Neural cell (in vitro differentiated cells): ENCODE measurements around the gene GRK4. TPM values are rescaled to one million over a fixed set of nuclear protein-coding genes. Genes with fewer than 3 reads are reported as not detected.
"Not testable (repeated sequence)": the region's sequence is repeated elsewhere in the genome, so short reads cannot be mapped to it uniquely, and the experiment has no call there.

Experiments
- H2AFZ ChIP-seq: fragments of 200-600, 300-800 bp; sonication (generic), shearing (Covaris generic); 2 replicates; pipeline ENCODE4 v1.6.0; 2014; ENCODE audit warnings: low read depth, mild to moderate bottlenecking, antibody characterized with exemption, low read length, moderate library complexity
- H3F3A ChIP-seq: fragments of 200-600 bp; shearing (Covaris generic); 2 replicates; pipeline ENCODE4 v1.6.1; 2016; ENCODE audit warnings: mild to moderate bottlenecking, moderate library complexity, mixed read lengths, antibody characterized with exemption, low read length; ENCODE audit not compliant: insufficient read depth, poor library complexity, severe bottlenecking
- H3K27ac ChIP-seq: fragments of 200-600, 300-800 bp; sonication (generic), shearing (Covaris generic); 2 replicates; pipeline ENCODE4 v1.5.1; 2014; ENCODE audit warnings: mild to moderate bottlenecking, low read length, moderate library complexity
- H3K27me3 ChIP-seq: fragments of 300-800, 200-600 bp; sonication (generic), shearing (Covaris generic); 2 replicates; pipeline ENCODE4 v1.6.0; 2014; ENCODE audit warnings: mild to moderate bottlenecking, low read depth, low read length, moderate library complexity; ENCODE audit not compliant: insufficient read depth
- H3K36me3 ChIP-seq: fragments of 300-800, 200-600 bp; sonication (generic), shearing (Covaris generic); 2 replicates; pipeline ENCODE4 v1.5.1; 2014; ENCODE audit warnings: mild to moderate bottlenecking, antibody characterized with exemption, low read length, moderate library complexity; ENCODE audit not compliant: insufficient read depth
- H3K4me2 ChIP-seq: fragments of 300-800, 200-600 bp; sonication (generic), shearing (Covaris generic); 2 replicates; pipeline ENCODE4 v1.6.0; 2014; ENCODE audit warnings: mild to moderate bottlenecking, low read length
- H3K4me3 ChIP-seq: fragments of 300-800, 200-600 bp; sonication (generic), shearing (Covaris generic); 2 replicates; pipeline ENCODE4 v1.5.1; 2014; ENCODE audit warnings: mild to moderate bottlenecking, low read length, moderate library complexity
- H3K79me2 ChIP-seq: fragments of 200-600 bp; shearing (Covaris generic); replicated peaks from 2 replicates; pipeline ENCODE4 v1.6.0; 2014; ENCODE audit warnings: mild to moderate bottlenecking, low read length, moderate library complexity; ENCODE audit not compliant: insufficient read depth
- H3K9ac ChIP-seq: fragments of 300-800, 200-600 bp; sonication (generic), shearing (Covaris generic); 2 replicates; pipeline ENCODE4 v1.6.1; 2016; ENCODE audit warnings: mild to moderate bottlenecking, low read length, mixed read lengths
- H3K9me2 ChIP-seq: fragments of 200-600 bp; shearing (Covaris generic); 2 replicates; pipeline ENCODE4 v1.6.1; 2016; ENCODE audit warnings: mild to moderate bottlenecking, low read length, mixed read lengths; ENCODE audit not compliant: insufficient read depth
- H3K9me3 ChIP-seq: fragments of 200-600, 300-800 bp; sonication (generic), shearing (Covaris generic); 2 replicates; pipeline ENCODE4 v1.6.1; 2016; ENCODE audit warnings: mild to moderate bottlenecking, mixed run types, low read length, moderate library complexity, mixed read lengths
- H4K20me1 ChIP-seq: fragments of 200-600 bp; shearing (Covaris generic); 2 replicates; pipeline ENCODE4 v1.6.1; 2016; ENCODE audit warnings: mild to moderate bottlenecking, mixed run types; ENCODE audit not compliant: insufficient read depth
- CTCF ChIP-seq: fragments of 450-650 bp; IDR thresholded peaks from 2 replicates; pipeline ENCODE4 v1.5.1; 2014; ENCODE audit warnings: antibody characterized with exemption, mild to moderate bottlenecking, moderate library complexity; ENCODE audit not compliant: poor library complexity, severe bottlenecking
- EP300 ChIP-seq: fragments of 450-650 bp; conservative IDR thresholded peaks from 2 replicates; pipeline ENCODE4 v1.6.1; 2014; ENCODE audit warnings: antibody characterized with exemption, mild to moderate bottlenecking, moderate library complexity; ENCODE audit not compliant: poor library complexity, severe bottlenecking
- EZH2 ChIP-seq: fragments of 200-600, 300-800 bp; shearing (Covaris generic), sonication (generic); IDR thresholded peaks from 2 replicates; pipeline ENCODE4 v1.6.1; 2014; ENCODE audit warnings: antibody characterized with exemption, low read length, borderline replicate concordance, mild to moderate bottlenecking; ENCODE audit not compliant: insufficient read depth, poor library complexity, severe bottlenecking
- MXI1 ChIP-seq: fragments of 450-650 bp; conservative IDR thresholded peaks from 2 replicates; pipeline ENCODE4 v1.6.1; 2014; ENCODE audit warnings: antibody characterized with exemption, mild to moderate bottlenecking; ENCODE audit not compliant: poor library complexity, severe bottlenecking
- POLR2AphosphoS5 ChIP-seq: IDR thresholded peaks from 2 replicates; pipeline ENCODE4 v1.6.1; 2012
- RAD21 ChIP-seq: fragments of 450-650 bp; conservative IDR thresholded peaks from 2 replicates; pipeline ENCODE4 v1.6.1; 2014; ENCODE audit warnings: antibody characterized with exemption, mild to moderate bottlenecking, moderate library complexity
- REST ChIP-seq: IDR thresholded peaks from 2 replicates; pipeline ENCODE4 v1.6.1; 2012; ENCODE audit warnings: borderline replicate concordance
- SMC3 ChIP-seq: fragments of 450-650 bp; conservative IDR thresholded peaks from 2 replicates; pipeline ENCODE4 v1.6.1; 2014; ENCODE audit warnings: antibody characterized with exemption, mild to moderate bottlenecking, moderate library complexity; ENCODE audit not compliant: poor library complexity
- TAF1 ChIP-seq: IDR thresholded peaks from 2 replicates; pipeline ENCODE4 v1.6.1; 2012; ENCODE audit warnings: low read depth
- polyA plus RNA-seq: library from polyadenylated mRNA; depleted of rRNA; stranded (reverse); fragments of >200 nt; gene quantifications from 2 replicates; pipeline ENCODE4 v1.2.3, GENCODE V29; 2014

Gene GRK4
- polyA plus RNA-seq, 1 donor from 2014 or later, result 17.4 TPM

GRCh38 chr4:2915789-2916188 is 47.6 kb upstream of the GRK4 start:
- H4K20me1 ChIP-seq, result no peaks in the 10 kb centered on the region
- H2AFZ ChIP-seq, result no peak overlapping the region
- no peak overlapping the region for H3K4me3 ChIP-seq
- no peak overlapping the region for H3K27ac ChIP-seq
- H3K79me2 ChIP-seq, result no peaks in the 10 kb centered on the region
- H3K36me3 ChIP-seq, result peaks cover 2% of the 10 kb centered on the region
- H3K9me3 ChIP-seq, result no peaks in the 10 kb centered on the region
- no peaks in the 10 kb centered on the region for H3K9me2 ChIP-seq
- H3K4me2 ChIP-seq, result no peak overlapping the region
- H3K9ac ChIP-seq, result no peak overlapping the region
- no peaks in the 10 kb centered on the region for H3K27me3 ChIP-seq
- H3F3A ChIP-seq, result no peaks in the 10 kb centered on the region
- no peak for TF ChIP-seq SMC3
- no peak for TF ChIP-seq RAD21
- no peak for TF ChIP-seq CTCF
- TF ChIP-seq MXI1, result no peak
- TF ChIP-seq POLR2AphosphoS5, result no peak
- TF ChIP-seq TAF1, result no peak
- TF ChIP-seq EZH2, result no peak
- TF ChIP-seq EP300, result no peak
- no peak for TF ChIP-seq REST

- H3K9ac ChIP-seq, H3F3A ChIP-seq, H3K4me2 ChIP-seq, H3K27ac ChIP-seq, H3K27me3 ChIP-seq, H3K79me2 ChIP-seq, H3K9me2 ChIP-seq, H3K9me3 ChIP-seq, H2AFZ ChIP-seq, H3K36me3 ChIP-seq, H4K20me1 ChIP-seq, H3K4me3 ChIP-seq: not testable (repeated sequence)
These were observed 46.7 kb upstream of the GRK4 start for GRCh38 chr4:2916696-2917095.

- not testable (repeated sequence) for H3K27me3 ChIP-seq, H3K27ac ChIP-seq, H3K9me3 ChIP-seq, H3F3A ChIP-seq, H3K9me2 ChIP-seq, H2AFZ ChIP-seq, H3K4me2 ChIP-seq, H4K20me1 ChIP-seq, H3K9ac ChIP-seq, H3K79me2 ChIP-seq, H3K4me3 ChIP-seq, H3K36me3 ChIP-seq
These were observed 45.1 kb upstream of the GRK4 start for GRCh38 chr4:2918300-2918699.

- not testable (repeated sequence) for H3K4me2 ChIP-seq, H3K36me3 ChIP-seq, H3K79me2 ChIP-seq, H3K4me3 ChIP-seq, H3K9me2 ChIP-seq, H3F3A ChIP-seq, H3K9me3 ChIP-seq, H2AFZ ChIP-seq, H4K20me1 ChIP-seq, H3K27ac ChIP-seq, H3K9ac ChIP-seq, H3K27me3 ChIP-seq
These were observed 44.7 kb upstream of the GRK4 start for GRCh38 chr4:2918714-2919113.

GRCh38 chr4:2922453-2923101 is 40.8 kb upstream of the GRK4 start:
- not testable (repeated sequence) for H3K9me3 ChIP-seq, H3K4me2 ChIP-seq, H3K36me3 ChIP-seq, H3K27ac ChIP-seq, H2AFZ ChIP-seq, H3K27me3 ChIP-seq, H3K9me2 ChIP-seq, H3K9ac ChIP-seq, H3F3A ChIP-seq, H4K20me1 ChIP-seq, H3K79me2 ChIP-seq, H3K4me3 ChIP-seq
